Endothelial cell of hepatic sinusoid (primary cell): Measurements from ENCODE around the gene SPINK1.
"Not testable (repeated sequence)": the region's sequence is repeated elsewhere in the genome, so short reads cannot be mapped to it uniquely, and the experiment has no call there.

Experiments used
- in situ Hi-C: cut with HindIII; loops from 2 replicates; pipeline ENCODE4 v1.10.0; 2017; ENCODE audit warnings: low sequenced_read_pairs

SPINK1 gene

GRCh38 chr5:147854894-147855773, 23.7 kb upstream of the SPINK1 start:
- in situ Hi-C loops: no loop called here

DNA sequence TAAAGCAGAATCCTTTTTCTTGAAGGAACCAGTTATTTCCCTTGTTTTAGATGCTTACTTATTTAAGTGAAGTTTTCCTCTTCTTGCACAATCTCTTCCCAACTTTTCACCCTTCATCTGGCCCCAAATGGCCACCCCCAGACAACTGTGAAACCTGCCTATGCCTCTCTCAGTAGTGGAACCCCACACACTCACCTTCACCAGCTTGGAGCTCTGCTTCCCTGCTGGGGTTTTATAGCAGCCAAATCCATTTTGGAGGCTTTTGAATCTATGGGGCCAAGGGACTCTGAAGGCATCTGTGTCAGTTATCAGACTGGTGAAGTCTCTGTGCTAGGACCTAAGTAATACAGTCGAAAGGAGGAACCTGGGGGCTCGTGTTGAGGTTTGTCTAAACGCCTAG, 22.9 kb upstream of the SPINK1 start:
- in situ Hi-C loops: no loop called here

DNA sequence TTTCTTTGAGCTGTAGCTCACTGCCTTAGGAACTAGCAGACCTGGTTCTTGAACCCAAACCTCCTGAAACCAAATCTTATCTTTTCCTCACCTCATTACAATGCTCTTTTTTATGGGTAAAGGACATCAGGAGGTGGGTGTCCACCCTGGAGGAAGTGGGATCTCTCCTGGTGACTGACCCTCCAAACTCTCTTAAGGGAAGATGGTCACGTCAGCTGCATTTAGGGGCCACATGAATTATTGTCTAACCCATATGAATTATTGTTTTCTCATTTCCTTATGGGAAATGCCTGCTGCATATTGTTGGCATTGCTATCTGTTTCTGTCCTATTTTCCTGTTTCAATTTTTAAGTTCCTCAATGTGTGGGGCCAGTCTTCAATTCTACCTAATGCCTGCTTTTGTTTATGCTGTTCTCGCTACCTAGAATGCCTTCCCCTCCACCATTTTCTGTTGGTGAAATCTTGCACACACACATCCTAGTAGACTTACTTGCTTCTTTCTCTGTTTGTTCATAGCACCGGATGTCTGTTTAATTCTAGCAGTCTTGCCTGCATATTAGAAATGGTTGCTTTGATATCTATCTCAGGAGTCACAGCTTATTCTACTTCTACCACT, 22.0 kb upstream of the SPINK1 start:
- in situ Hi-C loops: no loop called here

GRCh38 chr5:147852365-147852764, 20.9 kb upstream of the SPINK1 start:
- in situ Hi-C loops: no loop called here

GRCh38 chr5:147851578-147851977, 20.1 kb upstream of the SPINK1 start:
- in situ Hi-C loops: no loop called here

GRCh38 chr5:147849226-147849625, 17.8 kb upstream of the SPINK1 start:
- in situ Hi-C loops: loop anchor here (5.0 kb wide), 1 partner anchor 83 kb away; no protein-coding TSS in a partner anchor

DNA sequence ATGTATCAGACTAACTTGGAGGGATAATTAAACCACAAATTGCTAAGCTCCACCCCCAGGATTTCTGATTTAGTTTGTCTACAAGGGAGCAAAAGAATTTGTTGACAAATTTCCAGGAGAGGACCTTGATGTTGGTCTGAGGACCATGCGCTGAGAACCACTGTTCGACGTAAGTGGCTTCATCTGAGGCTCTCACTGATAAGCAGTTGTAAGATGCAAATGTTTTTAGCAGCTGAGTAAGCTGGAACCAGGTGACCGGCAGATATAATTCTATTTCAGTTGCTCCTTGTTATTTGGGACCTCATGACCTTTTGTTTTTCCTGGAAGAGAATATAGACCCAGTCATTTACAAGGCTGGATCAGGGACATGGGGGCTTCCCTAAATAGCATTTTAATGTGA, 14.1 kb upstream of the SPINK1 start:
- in situ Hi-C loops: loop anchor here (5.0 kb wide), 1 partner anchor 87 kb away; no protein-coding TSS in a partner anchor

DNA sequence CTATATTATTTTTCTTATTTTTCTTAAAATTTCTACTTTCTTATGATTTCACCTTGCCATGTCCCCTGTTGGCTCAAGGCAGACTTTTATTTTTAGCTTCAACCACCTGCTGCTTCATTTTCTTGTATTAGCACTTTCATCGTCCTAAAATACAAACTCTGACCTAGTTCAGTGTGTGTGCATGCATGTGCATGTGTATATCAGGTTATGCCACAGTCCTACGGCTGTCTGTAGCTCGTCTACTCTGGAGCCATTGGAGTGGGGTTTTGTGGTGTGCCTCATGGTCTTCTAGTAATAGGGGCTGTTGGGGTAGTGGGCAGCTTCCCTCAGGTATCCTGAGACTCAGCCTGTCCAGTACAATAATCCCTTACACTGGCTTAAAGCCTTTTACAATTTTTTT, 13.4 kb upstream of the SPINK1 start:
- in situ Hi-C loops: loop anchor here (5.0 kb wide), 1 partner anchor 87 kb away; no protein-coding TSS in a partner anchor

- in situ Hi-C loops: no loop called here
Observed at GRCh38 chr5:147842869-147843268, 11.4 kb upstream of the SPINK1 start.

DNA sequence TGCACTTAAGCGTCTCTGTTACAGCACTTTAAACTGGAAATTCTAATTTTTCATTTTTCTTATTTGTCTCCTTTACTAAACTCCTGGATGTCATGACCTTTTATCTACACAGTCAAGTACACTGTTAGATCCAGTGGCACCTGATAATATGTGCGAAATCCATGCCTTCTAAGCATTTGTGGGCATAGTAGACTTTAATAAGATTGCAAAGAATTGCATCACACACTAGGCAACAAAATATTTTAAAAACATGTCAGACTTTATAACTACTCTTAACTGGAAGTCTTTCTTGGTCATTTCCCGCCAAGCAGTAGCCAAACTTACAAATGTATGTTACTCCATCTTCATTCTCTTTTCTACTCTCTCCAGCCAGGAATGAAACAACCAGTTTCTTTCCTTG, 5.0 kb upstream of the SPINK1 start:
- in situ Hi-C loops: no loop called here

GRCh38 chr5:147835386-147835798, 3.9 kb upstream of the SPINK1 start:
- in situ Hi-C loops: no loop called here

DNA sequence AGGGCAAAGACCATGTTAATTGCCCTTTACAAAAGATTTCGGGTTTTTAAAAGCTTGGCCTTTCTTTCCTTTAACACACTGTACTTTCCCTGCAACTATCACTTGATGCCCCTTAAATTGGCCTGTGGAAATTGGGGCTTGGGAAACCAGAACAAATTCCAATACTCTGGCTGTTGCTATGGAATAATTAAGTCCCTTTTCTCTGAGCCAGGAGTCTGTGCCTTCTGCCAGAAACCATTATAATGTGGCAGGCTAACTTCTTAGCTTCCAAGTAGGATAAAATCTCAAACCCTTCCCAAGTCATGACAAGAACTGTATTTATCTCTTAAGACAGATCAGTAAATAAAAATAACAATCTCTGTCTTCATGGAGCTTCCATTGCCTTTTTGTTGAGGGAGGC, 1.1 kb upstream of the SPINK1 start:
- in situ Hi-C loops: no loop called here

DNA sequence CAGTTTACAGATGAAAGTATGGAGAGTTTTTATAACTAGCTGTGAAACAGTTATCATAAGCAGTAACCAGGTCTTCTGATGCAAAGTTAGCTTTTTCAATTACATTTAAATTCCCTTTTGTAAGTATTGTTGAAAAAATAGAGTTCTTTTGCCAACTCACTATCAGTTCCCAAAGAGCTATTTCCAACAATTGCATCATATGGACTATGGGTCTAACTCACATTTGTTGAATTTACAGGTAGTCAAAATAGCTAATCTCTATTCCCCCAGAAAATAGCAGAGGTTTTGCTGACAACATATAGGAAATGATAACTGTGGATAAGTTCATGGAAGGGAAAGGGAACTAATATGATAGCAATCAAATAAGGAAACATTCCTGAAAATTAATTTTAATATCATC, 1.4 kb downstream of the SPINK1 start:
- in situ Hi-C loops: no loop called here

GRCh38 chr5:147827017-147827416, 4.5 kb downstream of the SPINK1 start:
- in situ Hi-C loops: not testable (repeated sequence)

- in situ Hi-C loops: no loop called here
Observed at GRCh38 chr5:147826361-147826760, 5.1 kb downstream of the SPINK1 start.

DNA sequence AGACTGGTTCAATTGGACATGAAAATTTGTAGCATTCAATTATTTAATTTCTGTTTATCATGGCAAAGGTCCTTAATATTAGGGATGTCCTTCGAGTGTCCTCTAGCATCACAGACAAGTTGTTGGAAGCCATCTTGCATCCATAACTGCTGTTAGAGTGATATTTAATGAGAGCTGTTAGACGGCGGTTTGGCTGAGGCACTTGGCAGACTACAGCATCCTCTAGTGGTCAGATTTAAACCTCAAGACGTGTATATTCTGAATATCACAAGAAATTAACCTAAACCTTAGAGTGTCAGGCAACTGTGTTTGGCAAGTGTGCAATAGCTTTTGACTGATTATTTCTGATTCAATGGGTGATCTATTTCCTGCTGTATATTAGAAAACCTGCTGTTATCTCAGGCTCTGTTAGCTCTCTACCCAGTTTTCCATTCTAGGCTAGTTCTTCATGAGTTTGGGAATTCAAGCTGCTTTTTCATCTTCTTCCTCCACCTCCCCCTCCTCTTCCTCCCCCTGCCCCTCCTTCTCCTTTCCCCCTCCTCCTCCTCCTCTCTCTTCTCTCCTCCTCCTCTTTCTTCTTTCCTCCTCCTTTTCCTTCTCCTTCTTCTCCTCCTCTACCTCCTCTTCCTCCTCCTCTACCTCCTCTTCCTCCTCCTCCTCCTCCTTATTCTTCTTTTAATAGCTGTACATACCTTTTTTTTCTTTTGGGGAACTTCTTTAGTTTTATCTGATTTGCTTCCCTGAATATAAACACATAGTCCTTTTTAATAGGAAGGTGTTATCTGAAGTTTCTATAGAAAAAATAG, 8.6 kb downstream of the SPINK1 start:
- in situ Hi-C loops: no loop called here

DNA sequence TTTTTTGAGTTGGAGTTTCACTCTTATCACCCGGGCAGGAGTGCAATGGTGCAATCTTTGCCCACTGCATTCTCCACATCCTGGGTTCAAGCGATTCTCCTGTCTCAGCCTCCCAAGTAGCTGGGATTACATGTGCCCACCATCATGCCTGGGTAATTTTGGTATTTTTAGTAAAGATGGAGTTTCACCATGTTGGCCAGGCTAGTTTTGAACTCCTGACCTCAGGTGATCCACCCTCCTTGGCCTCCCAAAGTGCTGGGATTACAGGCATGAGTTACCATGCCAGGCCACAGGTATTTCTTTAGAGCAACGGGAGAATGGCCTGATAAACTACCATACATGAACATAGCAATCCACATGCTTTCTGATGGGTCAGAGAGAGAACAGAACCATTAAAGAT, 9.2 kb downstream of the SPINK1 start:
- in situ Hi-C loops: not testable (repeated sequence)

GRCh38 chr5:147821766-147822165, 9.7 kb downstream of the SPINK1 start:
- in situ Hi-C loops: no loop called here

DNA sequence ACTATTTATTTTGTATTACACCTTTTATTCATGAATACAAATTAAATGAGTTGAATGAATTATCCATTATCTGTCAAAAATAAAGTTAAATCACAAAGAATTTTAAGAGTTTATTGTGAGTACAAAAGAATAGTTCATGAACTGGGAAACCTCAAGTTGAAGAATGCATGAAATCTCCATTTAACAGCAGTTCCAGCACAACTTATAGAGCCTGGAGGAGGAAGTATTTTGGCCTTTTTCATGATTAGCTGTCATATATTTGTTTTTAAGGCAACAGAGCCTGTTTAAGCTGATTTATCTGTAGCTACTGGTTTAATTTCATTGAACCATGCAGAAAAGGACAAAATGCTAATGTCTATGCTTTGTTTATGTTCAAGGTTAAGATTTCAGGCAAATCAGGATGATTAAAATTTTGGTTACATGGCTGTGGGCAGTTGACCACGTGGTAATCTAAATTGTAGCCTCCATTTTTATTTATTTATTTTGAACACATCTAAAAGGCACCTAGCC, 12.2 kb downstream of the SPINK1 start:
- in situ Hi-C loops: no loop called here

GRCh38 chr5:147818290-147818689, 13.2 kb downstream of the SPINK1 start:
- in situ Hi-C loops: no loop called here

DNA sequence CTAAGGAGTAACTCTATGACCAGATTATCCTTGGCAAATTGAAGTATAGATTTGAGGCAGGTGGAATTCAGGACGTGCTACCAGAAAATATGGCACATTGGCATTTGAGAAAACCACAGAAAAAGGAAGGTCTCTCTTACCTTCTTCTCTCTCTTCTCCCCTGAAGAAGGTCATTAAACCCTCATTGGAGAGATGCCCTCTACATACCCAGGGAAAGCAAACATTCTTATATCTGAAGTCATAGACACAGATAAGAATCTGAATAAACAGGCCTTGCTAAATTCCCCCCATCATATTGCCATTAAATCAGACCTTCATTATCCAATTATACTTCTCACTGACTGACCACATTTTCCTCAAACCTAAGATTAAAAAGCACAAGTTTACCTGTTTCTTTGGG, 17.8 kb downstream of the SPINK1 start:
- in situ Hi-C loops: no loop called here
